GM18517 (cell line): ENCODE data around the gene EIF3F.
"Not testable (repeated sequence)": the region's sequence is repeated elsewhere in the genome, so short reads cannot be mapped to it uniquely, and the experiment has no call there.

Experiments
- ATAC-seq: cut with Tn5 transposase; IDR thresholded peaks from one replicate; pipeline ENCODE4 v1.9.1; 2021; ENCODE audit warnings: mild to moderate bottlenecking, moderate library complexity; ENCODE audit not compliant: unreplicated experiment

Gene EIF3F

DNA sequence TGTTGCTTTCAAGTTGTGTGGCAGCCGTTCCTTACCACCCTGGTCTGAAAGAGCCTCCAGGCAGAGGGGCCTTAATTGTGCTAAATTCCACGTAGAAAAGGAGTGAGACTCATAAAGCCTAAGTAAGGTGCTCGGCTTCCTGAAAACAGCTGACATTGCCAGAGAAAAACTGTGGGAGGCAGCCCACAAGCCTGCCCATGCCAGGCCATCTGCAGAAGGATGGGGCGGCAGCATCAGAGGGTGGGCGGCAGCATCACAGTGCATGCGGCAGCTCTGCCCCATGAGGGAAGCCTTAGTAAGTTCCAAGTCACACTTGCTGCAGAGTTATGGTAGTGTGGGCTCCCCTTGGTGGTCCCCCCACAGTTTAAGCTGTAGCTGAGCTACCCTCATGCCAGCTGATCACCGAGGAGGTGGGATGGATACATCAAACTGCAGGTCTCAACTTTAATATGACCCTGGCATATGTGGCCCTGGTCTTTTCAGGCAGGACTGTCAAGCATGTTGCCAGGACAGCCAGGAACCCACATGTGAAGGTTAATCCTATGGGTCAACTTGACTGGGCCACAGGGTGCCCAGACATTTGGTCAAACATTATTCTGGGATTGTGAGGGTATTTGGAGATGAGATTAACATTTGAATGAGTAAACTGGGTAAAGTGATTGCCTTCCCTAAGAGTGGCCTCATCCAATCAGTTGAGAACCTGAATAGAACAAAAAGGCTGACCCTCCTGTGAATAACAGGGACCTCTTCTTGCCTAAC is 3.1 kb upstream of the EIF3F start:
- ATAC-seq, result no peak

DNA sequence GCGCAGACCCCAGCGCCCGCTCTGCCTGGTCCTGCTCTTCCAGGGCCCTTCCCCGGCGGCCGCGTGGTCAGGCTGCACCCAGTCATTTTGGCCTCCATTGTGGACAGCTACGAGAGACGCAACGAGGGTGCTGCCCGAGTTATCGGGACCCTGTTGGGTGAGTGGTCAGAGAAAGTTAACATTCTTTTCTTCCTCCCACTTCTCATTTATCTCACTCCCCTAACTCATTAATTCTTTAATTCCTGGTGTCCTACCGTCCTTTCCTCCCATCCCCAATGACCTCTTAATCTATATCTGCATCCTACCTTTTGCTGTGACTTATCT is 385 bp downstream of the EIF3F start:
- ATAC-seq, result not testable (repeated sequence)

DNA sequence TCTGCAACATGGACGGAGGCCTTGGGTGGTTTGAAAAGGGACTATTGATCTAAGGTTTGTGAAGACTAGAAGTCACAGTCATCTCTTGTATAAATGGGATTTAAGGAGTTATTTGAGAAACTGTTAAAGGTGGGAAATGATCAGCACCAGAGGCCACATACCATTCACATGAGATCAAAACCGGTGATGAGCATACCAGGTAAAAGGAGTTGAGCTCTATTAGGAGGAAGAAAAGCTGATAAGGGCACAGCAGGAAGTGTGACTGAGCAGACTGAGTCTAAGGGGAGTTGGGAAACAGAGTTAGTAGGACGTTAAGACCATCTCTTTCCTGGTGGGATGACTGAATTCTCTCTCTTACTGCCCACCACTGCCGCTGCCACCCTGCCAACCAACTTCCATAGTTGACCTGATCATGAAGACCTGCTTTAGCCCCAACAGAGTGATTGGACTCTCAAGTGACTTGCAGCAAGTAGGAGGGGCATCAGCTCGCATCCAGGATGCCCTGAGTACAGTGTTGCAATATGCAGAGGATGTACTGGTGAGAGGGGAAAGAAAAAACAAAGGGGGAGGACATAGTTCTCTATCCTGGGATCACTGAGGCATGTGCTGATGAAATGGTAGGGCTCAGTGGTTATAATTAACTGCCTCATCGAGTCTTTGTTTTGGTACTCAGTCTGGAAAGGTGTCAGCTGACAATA is 7.6 kb downstream of the EIF3F start:
- ATAC-seq, result no peak

DNA sequence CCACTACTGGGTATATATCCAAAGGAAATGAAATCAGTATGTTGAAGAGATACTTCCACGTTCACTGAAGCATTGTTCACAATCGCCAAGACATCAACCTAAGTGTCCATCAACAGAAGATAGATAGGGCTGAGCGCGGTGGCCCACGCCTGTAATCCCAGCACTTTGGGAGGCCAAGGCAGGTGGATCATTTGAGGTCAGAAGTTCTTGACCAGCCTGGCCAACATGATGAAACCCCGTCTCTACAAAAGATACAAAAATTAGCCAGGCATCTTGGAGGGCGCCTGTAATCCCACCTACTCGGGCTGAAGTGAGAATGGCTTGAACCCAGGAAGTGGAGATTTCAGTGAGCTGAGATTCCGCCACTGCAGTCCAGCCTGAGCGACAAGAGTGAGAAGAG is 12.7 kb downstream of the EIF3F start:
- no peak for ATAC-seq

DNA sequence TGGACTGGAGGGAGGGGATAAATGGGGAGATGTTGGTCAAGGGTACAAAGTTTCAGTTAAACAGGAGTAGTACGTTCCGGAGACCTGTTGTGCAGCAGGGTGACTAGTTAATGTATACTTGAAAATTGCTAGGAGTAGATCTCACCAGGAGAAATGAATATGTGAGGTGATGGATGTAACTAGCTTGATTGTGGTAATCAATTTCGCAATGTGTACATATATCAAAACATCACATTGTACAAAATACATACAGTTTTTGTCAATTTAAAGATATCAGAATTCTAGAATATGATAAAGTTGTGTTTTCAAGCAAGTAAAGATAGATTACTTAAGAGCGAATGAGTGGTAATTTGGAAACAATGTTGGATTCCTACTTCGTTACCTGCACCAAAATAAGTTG is 13.3 kb downstream of the EIF3F start:
- no peak for ATAC-seq

DNA sequence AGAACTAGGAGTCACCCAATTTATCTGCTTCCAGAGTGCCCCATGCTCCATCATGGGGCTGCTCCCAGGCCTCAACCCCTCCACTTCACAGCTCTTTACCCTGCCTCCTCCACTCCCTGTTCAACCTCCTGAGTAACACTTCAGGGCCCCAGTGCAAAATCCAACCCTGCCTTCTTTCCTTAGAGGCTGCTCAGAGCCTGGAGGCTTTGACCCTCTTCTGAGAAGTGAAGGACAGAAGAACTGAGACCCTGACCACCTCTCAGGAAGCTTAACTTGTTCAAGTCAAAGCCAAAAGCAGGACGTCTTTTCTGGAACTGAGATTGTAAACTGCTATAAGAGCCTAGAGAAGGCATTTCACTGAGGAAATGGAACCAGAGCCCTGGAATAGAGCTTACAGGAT is 15.5 kb downstream of the EIF3F start:
- no peak for ATAC-seq

DNA sequence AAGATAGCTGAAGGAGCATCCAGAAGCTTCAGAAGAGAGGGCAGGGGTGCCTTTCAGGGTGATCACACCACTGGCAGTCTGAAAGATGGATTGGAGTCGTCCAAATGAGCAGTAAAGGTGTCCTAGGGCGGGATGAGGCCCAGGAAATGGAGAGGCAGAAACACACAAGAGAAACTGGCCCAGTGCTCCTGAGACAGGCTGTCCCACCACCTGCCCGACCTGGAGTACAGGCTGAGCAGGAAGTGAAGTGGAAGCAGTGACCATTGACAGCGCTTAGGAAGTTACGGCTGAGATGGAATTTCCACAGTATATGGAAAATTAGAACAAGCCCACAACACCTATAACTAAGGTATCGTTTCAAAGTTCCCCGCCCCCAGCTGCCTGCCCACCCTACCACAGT is 16.1 kb downstream of the EIF3F start:
- no peak for ATAC-seq

DNA sequence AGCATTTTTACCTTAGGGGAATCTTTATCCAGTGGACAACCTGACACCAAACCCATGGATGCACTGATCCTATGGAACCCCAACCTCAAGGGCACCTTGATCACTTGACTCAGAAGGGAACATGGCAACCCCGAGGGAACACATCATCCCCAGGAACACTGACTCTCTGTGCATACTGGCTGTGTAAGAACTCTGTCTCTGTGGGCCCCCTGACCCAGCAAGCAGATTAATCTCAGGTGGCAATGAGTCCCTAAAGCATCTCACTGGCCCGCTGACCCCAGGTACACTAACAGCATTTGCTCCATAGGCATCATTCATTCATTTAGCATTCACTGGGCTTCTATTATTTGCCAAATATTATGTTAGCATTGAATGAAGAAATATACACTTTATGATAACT is 16.9 kb downstream of the EIF3F start:
- no peak for ATAC-seq

DNA sequence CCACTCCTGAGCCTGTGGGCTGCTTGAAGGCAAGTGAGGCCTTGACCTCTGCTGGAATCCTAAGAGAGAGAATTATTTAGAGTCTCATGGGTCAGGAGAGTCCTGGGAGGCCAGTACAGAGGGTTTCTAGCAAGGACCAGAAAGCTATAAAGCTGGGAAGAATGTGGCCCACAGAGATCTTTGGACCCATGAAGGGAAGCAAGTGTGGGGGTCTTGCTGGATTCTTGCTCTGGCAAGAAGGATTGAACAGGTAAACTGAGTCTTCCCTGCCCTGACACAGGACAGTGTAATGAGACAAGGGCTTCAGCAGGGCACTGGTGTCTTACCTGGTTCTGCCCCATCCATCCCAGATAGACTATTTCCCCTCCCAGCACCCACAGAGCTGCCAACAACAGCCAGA is 18.4 kb downstream of the EIF3F start:
- ATAC-seq, result no peak

DNA sequence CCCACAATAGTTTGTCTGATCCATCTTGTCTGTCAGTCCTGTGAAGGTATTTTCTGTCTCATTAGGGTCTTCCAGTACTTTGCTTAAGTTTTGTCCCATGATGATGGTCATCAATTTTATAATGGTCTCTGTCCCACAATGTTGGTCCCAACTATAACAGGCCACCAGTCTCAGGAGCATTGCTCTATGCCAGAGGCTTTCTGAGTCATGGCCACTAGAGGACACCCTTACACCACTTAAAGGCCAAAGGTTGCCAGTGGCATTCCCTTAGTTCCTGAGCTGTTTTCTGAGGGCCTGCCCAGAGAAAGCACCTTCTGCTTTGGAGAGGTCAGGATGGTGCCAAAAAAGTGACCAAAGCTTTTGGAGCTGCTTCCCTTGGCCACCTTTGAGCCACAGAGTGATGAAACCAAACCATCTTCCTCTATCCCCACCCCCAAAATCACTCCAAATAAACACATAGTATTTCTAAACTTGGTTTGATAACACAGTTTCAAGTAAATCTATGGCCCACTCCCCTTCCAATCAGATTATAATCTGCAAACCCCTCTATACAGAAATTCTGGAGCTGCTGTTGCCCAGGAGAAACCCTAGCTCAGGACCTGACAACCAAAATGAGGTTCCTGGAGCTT is 19.3 kb downstream of the EIF3F start:
- ATAC-seq, result no peak

DNA sequence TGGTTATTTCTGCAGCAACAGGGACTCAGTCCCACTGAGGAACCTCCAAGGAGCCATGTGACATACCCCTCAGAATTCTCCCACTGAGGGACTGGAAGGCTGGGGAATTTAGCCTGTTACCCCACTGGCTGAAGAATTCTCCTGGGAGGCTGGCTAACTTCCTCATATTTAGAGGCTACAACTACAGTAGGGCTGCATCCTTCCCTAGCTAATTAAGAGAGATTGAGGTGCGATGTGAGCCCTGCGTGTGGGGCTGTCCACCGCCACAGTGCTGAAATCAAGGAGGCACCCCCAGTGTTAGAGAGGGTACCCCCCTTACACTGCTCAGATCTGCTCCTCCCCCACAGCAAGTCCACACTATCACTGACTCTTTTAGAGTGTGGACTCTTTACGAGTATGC is 21.1 kb downstream of the EIF3F start:
- no peak for ATAC-seq

DNA sequence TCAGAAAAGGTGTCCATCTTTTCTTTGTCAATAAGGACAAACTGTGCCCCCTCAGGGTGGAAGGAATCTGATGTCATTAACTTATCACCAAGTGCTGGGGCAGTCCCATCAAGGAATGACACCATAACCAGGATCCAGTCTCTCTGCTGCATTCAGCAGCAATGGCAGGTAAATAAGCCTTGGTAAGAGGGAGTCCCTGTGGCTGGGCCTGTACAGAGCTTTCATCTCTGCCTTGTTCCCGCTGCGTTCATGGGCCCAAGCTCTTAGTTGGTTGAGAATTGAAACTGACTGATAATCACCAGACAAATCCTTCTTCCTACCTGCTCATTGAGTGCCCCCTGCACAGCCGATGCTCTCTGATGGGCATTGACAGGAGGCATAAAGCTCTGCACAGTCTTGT is 22.7 kb downstream of the EIF3F start:
- no peak for ATAC-seq

DNA sequence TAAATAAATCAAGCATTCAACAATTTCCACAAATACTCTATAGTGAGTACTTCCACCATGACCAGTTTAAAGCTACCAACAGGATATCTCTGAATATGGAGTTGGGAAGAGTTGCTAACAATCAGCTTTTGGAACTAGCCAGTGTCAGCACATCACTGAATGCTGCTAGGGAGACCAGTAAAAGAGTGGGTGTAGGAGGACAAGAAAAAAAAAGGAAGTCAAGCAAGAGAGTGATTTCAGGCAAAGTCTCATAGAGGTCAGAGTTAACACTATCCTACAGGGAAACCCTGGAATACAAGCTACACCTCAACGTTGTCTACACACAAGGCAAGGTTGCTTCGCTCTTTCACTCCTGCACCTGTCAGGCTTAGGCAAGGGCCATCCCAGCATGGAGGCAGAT is 24.2 kb downstream of the EIF3F start:
- no peak for ATAC-seq

DNA sequence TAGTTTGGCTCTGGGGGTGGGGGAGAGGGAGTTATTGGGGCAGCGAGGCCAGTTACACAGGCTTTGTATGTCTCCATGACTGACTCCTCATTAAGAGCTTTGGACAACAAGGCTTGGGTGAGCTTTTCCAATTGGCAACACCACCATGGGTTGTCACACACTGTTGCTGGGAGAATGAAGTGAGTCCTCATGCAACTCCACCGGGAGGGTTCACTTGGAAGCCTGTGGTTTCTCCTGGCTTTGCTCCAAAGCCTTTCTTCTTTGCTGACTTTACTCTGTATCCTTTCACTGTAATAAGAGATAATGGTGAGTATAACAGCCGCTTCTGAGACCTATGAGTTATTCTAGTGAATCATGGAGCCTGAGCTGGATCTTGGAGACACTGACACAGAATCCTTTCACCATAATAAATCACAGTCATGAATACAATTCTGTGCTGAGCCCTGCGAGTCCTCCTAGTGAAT is 24.9 kb downstream of the EIF3F start:
- no peak for ATAC-seq

DNA sequence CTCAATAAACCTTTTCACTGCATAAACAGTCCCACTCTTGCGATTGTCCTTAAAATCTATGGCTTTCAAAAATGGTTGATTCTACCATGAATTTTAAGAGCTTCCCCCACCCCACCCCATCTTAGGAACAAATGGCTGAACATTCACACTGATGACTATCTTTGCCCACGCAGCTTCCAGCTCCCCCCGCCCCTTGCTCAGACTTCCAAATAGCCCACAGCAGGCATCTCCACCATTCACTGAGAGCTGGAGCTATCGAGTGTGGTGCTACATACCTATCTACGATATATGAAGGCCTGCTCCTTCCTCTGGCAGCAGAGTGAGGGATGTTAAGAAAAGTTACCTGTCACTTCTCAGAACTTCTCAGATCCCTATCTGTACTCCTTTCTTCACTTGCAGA is 26.7 kb downstream of the EIF3F start:
- ATAC-seq, result no peak

DNA sequence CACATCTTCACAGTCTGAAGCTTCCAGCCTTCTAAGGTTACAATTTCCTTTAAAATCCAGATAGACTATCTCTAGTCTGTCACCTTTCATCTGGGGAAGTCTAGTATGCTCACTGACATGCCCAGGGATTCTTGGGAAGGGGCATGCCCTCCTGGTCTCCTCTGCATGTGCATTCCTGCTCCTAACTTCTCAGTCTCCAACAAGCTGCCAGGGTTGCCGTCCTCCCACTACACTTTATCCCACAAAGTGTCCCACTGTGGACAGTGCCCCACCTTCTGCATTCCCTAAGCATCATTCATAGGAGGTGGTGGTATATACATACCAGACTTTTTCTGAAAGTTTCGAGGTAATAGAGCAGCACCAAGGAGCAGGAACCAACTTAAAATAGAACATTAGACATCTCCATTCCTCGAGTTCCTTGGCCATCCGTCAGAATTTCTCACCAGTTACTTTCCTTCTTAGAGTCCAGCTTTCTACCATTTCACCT is 28.7 kb downstream of the EIF3F start:
- ATAC-seq, result no peak

DNA sequence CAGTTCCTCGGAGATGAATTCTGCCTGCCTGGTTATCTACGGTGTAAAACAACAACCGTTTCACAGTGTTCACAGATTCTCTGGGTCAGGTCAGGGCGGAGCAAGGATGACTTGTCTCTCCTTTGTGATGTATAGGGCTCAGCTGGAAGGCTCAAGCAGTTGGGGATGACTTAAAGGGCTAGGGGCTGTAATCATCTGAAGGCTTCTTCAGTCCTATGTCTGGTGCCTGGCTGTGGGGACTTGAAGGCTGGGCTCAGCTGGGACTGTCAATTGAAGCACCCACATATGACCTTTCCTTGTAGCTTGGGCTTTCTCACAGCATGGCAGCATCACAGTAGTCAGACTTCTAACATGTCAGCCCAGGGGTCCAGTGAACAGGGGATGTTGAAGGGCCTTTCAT is 29.3 kb downstream of the EIF3F start:
- ATAC-seq, result no peak

DNA sequence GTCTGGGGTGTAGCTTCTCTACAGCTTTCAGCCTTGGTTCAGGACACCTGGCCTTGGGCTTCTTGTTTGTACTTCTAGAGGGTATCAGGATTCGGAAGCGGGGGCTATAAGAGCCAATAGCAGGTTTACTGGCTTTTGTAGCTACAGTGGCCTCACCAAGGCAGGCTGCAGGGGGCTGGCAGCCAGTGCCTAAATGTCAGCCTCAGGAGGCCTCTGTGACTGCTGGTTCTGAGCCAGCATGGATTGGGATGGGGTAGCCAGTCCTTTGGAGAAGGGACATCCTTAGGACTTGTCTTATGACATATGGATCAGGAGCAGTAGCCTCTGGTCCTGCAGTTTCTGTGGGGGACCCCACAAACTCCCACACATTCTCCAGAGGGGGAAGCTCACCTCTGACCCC is 29.9 kb downstream of the EIF3F start:
- ATAC-seq, result no peak

DNA sequence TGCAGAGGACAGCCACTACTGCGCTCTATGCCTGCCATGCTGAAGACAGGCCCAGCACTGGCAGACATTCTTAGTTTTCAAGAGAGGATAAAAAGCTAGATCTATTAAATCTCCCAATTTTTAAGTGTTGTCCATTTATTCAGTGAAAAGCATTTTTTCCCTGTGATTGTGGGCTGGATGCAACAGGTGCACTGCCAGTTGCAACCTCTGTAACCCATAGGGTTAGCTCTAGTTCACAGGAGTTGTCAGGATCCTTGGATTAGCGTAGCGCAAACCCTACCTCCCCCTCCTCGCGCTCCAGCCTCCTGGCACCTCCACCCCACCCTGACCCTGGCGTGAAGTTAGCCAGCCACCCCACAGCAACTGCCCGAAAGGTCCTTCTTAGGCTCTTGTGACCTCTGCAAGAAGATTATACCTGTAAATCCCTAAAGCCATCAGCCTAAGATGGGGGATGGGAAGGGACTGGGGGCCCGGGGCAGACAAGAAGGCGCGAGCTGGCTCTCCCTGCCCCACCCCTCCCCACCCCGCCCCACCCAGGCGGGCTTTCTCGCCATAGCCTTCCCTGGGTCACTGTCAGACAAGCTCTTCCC is 30.9 kb downstream of the EIF3F start:
- no peak for ATAC-seq

DNA sequence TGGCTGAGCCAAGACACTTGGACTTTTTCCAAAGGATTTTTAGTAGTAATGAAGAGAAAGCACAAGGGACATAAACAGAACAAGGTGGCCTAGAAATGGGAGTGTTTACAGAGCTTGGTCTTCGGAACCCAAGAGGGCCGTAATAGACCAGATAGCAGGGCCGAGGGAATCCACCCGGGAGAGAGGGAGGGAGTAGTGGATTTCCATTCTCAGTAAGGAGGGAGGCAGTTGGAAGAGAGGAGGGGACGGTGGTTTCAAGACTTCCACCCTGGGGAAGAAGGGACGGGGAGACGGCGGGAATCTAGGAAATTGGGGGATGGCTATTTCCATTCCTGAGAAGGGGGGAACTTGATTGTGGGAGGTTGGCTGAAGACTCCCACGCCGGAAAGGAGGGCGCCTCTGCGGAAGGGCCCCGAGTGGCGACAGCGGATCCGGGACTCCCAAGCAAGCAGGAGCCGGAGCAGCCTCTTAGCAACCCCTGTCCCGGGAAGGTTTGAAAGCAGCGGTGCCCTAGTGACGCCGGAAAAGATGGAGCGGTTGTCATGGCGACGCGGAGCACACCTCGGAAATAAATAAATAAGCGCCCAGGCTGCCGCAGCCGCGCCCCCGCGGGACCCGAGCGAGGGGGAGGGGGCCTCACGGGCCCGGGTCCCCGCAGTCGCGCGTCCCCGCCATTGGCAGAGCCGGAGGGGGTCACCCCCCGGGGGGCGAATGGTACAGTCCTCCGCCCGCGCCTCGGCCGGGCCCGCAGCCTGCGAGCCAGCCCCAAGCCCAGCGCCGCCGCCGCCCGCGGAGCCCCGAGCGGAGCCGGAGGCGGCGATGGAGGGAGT is 31.6 kb downstream of the EIF3F start:
- no peak for ATAC-seq
